ENCODE data around the gene DKK3. TPM values are rescaled to one million over a fixed set of nuclear protein-coding genes. Genes with fewer than 3 reads are reported as not detected.

Gene DKK3
- total and polyA plus RNA-seq, 4 donors, result 3.1 to 9.9 (median 7.1) TPM

GRCh38 chr11:11967669-11968510 is 40.5 kb downstream of the DKK3 start:
- DNase-seq (ENCODE audit: low spot score), result no peak
- Histone ChIP-seq H3K9ac (ENCODE audit: low read depth in 1 of 2, low read length in 2 of 2) (no peak overlapping the region), H3K27me3 (ENCODE audit: control insufficient read depth in 4 of 4, insufficient read depth in 4 of 4, low read length in 3 of 4) (no peaks in the 10 kb centered on the region), H3K27ac (ENCODE audit: low read depth in 1 of 2, low read length in 2 of 2) (no peak overlapping the region), H3K4me3 (ENCODE audit: low read depth in 1 of 3, low read length in 3 of 3) (no peak overlapping the region), H3K36me3 (ENCODE audit: control insufficient read depth in 4 of 4, insufficient read depth in 3 of 4, low read depth in 1 of 4, low read length in 3 of 4) (no peaks in the 10 kb centered on the region), H3K9me3 (ENCODE audit: control insufficient read depth in 4 of 4, low read length in 3 of 4) (no peaks in the 10 kb centered on the region), H3K4me1 (ENCODE audit: control insufficient read depth in 4 of 4, insufficient read depth in 4 of 4, low read length in 3 of 4) (peaks cover 2 to 31% (median 21%) of the 10 kb centered on the region in 4 donors)
- whole genome bisulfite sequencing, result 67% methylated on average over 11 of the region's 11 CpGs
- peak; percentile 64 to 84 for TF ChIP-seq RXRA (IDR thresholded peaks at IDR 0.05)
- TF ChIP-seq, protein P1, sequence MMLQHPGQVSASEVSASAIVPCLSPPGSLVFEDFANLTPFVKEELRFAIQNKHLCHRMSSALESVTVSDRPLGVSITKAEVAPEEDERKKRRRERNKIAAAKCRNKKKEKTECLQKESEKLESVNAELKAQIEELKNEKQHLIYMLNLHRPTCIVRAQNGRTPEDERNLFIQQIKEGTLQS (IDR thresholded peaks at IDR 0.05), result no peak
- peak; percentile 22 for TF ChIP-seq HNF4G (IDR thresholded peaks at IDR 0.05)
- TF ChIP-seq FOXA2 (IDR thresholded peaks at IDR 0.05), result no peak
- TF ChIP-seq NR2F2 (IDR thresholded peaks at IDR 0.05), result no peak
- TF ChIP-seq EGR1 (IDR thresholded peaks at IDR 0.05; ENCODE audit: low read depth in 2 of 2), result no peak
- peak; percentile 28 for TF ChIP-seq YY1 (IDR thresholded peaks at IDR 0.05)
- TF ChIP-seq, protein P2, sequence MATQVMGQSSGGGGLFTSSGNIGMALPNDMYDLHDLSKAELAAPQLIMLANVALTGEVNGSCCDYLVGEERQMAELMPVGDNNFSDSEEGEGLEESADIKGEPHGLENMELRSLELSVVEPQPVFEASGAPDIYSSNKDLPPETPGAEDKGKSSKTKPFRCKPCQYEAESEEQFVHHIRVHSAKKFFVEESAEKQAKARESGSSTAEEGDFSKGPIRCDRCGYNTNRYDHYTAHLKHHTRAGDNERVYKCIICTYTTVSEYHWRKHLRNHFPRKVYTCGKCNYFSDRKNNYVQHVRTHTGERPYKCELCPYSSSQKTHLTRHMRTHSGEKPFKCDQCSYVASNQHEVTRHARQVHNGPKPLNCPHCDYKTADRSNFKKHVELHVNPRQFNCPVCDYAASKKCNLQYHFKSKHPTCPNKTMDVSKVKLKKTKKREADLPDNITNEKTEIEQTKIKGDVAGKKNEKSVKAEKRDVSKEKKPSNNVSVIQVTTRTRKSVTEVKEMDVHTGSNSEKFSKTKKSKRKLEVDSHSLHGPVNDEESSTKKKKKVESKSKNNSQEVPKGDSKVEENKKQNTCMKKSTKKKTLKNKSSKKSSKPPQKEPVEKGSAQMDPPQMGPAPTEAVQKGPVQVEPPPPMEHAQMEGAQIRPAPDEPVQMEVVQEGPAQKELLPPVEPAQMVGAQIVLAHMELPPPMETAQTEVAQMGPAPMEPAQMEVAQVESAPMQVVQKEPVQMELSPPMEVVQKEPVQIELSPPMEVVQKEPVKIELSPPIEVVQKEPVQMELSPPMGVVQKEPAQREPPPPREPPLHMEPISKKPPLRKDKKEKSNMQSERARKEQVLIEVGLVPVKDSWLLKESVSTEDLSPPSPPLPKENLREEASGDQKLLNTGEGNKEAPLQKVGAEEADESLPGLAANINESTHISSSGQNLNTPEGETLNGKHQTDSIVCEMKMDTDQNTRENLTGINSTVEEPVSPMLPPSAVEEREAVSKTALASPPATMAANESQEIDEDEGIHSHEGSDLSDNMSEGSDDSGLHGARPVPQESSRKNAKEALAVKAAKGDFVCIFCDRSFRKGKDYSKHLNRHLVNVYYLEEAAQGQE (IDR thresholded peaks at IDR 0.05), result no peak
- TF ChIP-seq GABPA (IDR thresholded peaks at IDR 0.05 in 1 of 2, conservative IDR thresholded peaks at IDR 0.05 in 1 of 2), result no peak
- TF ChIP-seq HNF4A (conservative IDR thresholded peaks at IDR 0.05), result peak; percentile 86 to 90
- no peak for TF ChIP-seq FOXA1 (IDR thresholded peaks at IDR 0.05)
- no peak for TF ChIP-seq CTCF (IDR thresholded peaks at IDR 0.05; ENCODE audit: low read depth, low read length, missing input control)
- peak; percentile 29 for TF ChIP-seq MAX (IDR thresholded peaks at IDR 0.05)
- no peak for TF ChIP-seq RAD21 (IDR thresholded peaks at IDR 0.05)
- no peak for TF ChIP-seq JUND (IDR thresholded peaks at IDR 0.05)
- TF ChIP-seq SP1 (IDR thresholded peaks at IDR 0.05), result peak; percentile 66
- TF ChIP-seq TAF1 (conservative IDR thresholded peaks at IDR 0.05), result no peak
- TF ChIP-seq ZBTB33 (IDR thresholded peaks at IDR 0.05), result no peak
